BJ (cell line): ENCODE results near the gene FTO. TPM values are rescaled to one million over a fixed set of nuclear protein-coding genes. Genes with fewer than 3 reads are reported as not detected.

Experiments used
- CTCF ChIA-PET: fragments of 350-600 bp; formaldehyde crosslinking; extraction: SDS; loops from one replicate; lab custom pipeline; 2021; ENCODE audit warnings: antibody characterized with exemption, inconsistent platforms; lab: Yijun Ruan, JAX
- POLR2A ChIA-PET: fragments of 300-600 bp; sonication (Branson Sonifier 250); formaldehyde crosslinking; extraction: SDS; loops from one replicate; lab custom pipeline; 2021; ENCODE audit warnings: antibody characterized with exemption; lab: Charles Lee
- DNase-seq: peaks from one replicate; pipeline ENCODE4 v3.0.0-alpha.2; 2011; ENCODE audit warnings: low read depth
- H3K27me3 ChIP-seq: 2 replicates; pipeline ENCODE4 v1.6.0; 2011; ENCODE audit warnings: low read length; ENCODE audit not compliant: control insufficient read depth, insufficient read depth
- H3K36me3 ChIP-seq: 2 replicates; pipeline ENCODE4 v1.5.1; 2011; ENCODE audit warnings: low read length; ENCODE audit not compliant: control insufficient read depth, insufficient read depth
- H3K4me3 ChIP-seq: 2 replicates; pipeline ENCODE4 v1.5.1; 2011; ENCODE audit warnings: low read depth, mild to moderate bottlenecking, control low read depth, low read length
- polyA plus RNA-seq: library from polyadenylated mRNA; depleted of rRNA; stranded (reverse); fragments of >200 nt; gene quantifications from 2 replicates; pipeline ENCODE4 v1.2.3, GENCODE V29; 2011
- TF ChIP-seq, protein P1 (sequence below): IDR thresholded peaks from 2 replicates; pipeline ENCODE4 v1.5.1; 2011; ENCODE audit warnings: low read depth, mild to moderate bottlenecking, control low read depth, inconsistent platforms, low read length, moderate library complexity; ENCODE audit not compliant: insufficient read depth

Gene FTO
- polyA plus RNA-seq, 1 experiment = 86.3 TPM

DNA sequence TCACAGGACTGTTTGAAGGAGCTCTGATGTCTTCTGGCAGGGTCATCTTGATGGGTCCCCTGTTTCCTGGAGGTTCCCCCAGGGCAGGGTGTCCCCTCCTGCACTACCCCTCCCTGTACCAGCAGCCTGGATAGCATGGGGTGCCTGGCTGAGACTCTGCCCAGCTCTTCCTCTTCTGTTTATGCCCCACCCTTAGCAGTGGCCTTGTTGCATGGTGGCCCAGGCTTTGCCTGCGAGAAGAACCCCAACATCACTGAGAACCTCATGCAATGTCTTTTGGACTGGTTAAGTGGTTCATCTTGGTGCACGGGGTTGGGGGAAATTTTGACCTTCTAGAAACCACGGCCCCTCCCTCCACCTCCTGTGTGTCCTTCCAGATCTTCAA is 460.8 kb downstream of the FTO start:
- DNase-seq = no peak
- TF ChIP-seq, protein P1, sequence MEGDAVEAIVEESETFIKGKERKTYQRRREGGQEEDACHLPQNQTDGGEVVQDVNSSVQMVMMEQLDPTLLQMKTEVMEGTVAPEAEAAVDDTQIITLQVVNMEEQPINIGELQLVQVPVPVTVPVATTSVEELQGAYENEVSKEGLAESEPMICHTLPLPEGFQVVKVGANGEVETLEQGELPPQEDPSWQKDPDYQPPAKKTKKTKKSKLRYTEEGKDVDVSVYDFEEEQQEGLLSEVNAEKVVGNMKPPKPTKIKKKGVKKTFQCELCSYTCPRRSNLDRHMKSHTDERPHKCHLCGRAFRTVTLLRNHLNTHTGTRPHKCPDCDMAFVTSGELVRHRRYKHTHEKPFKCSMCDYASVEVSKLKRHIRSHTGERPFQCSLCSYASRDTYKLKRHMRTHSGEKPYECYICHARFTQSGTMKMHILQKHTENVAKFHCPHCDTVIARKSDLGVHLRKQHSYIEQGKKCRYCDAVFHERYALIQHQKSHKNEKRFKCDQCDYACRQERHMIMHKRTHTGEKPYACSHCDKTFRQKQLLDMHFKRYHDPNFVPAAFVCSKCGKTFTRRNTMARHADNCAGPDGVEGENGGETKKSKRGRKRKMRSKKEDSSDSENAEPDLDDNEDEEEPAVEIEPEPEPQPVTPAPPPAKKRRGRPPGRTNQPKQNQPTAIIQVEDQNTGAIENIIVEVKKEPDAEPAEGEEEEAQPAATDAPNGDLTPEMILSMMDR = no peak
- Histone ChIP-seq H3K36me3 (no peaks in the 10 kb centered on the region), H3K4me3 (no peak overlapping the region), H3K27me3 (no peaks in the 10 kb centered on the region; the same call in 1 of the 2 replicates)
- ChIA-PET POLR2A (no interaction called here), CTCF (no interaction called here)

DNA sequence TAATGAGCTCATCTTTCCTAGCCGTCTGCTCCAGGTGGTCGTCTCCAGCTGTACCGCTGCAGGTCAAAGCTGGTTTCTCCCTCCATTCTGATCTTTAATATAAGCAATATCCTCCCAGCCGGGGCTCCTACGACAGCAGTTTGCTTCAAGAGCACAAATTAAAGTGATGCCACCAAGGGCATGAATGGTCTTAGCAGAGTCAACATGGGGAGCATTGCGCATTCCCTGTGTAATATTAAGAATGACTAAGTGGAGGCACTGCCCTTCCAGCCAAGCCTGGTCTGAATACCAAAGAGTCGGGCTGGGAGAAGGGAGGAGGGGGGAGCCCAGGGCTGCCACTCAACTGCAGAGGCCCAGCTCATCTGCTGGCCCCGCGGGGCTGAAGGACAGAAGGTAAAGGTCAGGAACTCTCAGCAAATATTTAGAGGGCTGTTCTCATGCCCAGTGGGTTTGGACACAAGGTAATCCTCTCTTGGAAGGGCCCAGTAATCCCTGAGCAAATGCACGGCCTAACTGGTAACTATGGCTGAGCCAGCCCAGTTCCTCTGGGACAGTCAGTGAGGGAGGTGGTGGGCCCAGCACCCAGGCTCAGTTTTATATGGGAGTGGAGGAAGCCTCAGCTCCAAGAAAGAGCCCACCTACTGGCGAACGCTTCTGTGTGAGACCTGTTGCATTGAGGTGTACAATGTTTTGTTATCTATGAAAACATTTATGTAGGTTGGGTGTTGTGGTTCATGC is 461.4 kb downstream of the FTO start:
- TF ChIP-seq, protein P1 = no peak
- CTCF ChIA-PET = no interaction called here
- Histone ChIP-seq H3K4me3 (no peak overlapping the region), H3K27me3 (no peaks in the 10 kb centered on the region; the same call in 1 of the 2 replicates), H3K36me3 (no peaks in the 10 kb centered on the region)
- no peak for DNase-seq
- POLR2A ChIA-PET = no interaction called here

DNA sequence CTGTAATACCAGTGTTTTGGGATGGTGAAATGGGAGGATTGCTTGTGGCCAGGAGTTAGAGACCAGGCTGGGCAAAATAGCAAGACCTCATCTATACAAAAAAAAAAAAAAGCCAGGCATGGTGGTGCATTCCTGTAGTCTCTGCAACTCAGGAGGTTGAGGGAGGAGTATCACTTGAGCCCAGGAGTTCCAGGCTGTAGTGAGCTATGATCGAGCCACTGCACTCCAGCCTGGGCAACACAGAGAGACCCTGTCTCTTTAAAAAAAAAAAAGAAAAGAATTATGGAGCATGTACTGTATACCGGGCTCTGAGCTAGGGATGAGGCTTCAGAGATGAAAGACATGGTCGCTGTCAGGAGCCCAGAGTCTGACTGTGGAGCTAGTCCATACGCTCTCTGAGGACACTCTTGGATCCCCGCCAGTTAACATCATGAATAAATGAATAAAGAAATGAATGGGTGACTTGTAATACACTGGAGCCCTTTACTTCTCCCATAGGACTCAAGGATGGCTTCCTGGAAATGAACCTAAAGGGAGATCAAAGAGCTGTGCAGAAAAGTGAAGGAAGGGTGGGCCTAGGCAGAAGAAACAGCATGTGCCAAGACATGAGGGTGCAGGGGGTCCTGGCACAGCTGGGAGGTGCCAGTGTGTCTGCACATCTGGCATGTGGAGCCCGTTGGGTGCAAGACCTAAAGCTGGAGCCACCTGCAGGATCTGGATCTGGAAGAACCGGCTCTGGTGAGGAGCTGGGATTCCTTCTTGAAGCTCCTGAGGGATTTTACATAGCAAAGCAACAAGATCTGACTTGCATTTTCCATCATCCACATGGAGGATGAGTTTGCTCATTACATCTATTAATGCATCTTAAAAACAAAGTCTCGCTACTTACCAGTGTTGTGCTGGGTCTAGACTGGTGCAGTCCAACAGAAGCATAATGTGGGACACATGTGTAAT is 462.2 kb downstream of the FTO start:
- no peaks in the 10 kb centered on the region; the same call in 1 of the 2 replicates for H3K27me3 ChIP-seq
- TF ChIP-seq, protein P1 = no peak
- POLR2A ChIA-PET = interaction anchor here (0.6 kb wide), 1 partner anchor 681 kb away, joined by 6 read pairs; no protein-coding TSS in a partner anchor
- no peaks in the 10 kb centered on the region for H3K36me3 ChIP-seq
- CTCF ChIA-PET = no interaction called here
- DNase-seq = no peak
- H3K4me3 ChIP-seq = no peak overlapping the region

DNA sequence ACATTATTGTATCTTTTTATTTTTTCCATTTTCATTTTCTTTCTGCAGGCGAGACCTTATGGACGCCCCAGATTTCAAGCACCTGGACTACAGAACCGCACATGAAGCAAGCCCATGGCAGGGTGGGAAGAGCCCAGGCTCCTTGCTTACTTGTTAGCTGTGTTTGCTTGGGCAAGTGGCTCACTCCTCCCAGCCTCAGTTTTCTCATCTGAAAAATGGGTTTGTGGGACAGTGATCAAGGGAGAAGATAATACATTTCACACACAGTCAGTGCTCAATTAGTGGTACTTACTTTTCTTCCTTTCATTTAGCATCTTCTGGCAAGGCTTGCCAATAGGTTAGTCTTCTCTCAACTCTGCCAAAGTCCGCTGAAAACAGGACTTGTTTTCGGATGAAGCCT is 465.2 kb downstream of the FTO start:
- no peaks in the 10 kb centered on the region for H3K36me3 ChIP-seq
- CTCF ChIA-PET = no interaction called here
- POLR2A ChIA-PET = no interaction called here
- H3K27me3 ChIP-seq = peaks cover 4% of the 10 kb centered on the region
- DNase-seq = no peak
- H3K4me3 ChIP-seq = no peak overlapping the region
- TF ChIP-seq, protein P1 = no peak
